GM19240 (cell line): Measurements from ENCODE around the gene IRF5.
"Not testable (repeated sequence)": the region's sequence is repeated elsewhere in the genome, so short reads cannot be mapped to it uniquely, and the experiment has no call there.

ENCODE experiments used
- DNase-seq: peaks from one replicate; pipeline ENCODE4 v3.0.0; 2011; ENCODE audit warnings: low spot score; ENCODE audit not compliant: insufficient read length

IRF5 gene

GRCh38 chr7:128906001-128906765 is 31.5 kb upstream of the IRF5 start:
- no peak for DNase-seq

GRCh38 chr7:128906766-128907559 is 30.8 kb upstream of the IRF5 start:
- no peak for DNase-seq

DNA sequence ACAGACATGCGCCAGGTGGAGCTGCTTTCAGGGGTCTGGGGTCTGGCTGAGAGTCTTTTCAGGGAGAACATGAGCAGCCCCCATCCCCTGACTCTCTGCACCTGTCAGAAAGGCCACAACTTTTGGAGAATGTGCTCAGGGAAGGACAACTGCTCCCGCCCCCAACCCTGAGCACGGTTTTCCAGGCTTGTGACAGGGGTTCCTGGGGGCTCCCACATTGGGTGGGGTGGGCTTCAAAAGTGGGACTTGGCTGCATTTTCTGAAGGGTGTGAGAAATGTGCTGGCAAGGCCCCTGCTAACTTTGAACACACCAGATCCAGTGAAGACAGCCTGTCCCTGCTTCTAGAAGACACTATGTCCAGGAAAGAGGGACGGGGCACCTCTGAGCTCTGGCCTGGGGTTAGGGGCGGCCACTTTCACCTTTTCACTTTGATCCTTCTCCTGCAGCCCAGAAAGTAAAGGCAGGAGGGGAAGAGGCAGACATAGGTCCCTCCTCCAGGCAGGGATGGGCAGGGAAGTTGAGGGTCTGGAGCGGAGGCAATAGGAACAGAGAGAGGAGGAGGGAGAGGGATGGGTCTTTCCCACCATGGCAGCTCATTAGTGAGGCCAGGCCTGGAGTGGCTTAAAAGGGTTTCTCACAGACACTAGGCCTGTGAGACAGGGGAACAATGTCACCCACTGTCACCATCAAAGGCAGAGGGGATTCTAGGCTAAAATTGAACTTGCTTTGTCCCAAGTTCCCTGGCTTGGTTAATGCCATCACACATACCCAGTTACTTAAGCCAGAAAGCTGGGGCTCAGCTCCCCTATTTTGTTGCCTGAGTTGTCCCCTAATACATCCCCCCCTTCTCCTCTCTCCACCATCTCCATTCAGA is 28.7 kb upstream of the IRF5 start:
- no peak for DNase-seq

DNA sequence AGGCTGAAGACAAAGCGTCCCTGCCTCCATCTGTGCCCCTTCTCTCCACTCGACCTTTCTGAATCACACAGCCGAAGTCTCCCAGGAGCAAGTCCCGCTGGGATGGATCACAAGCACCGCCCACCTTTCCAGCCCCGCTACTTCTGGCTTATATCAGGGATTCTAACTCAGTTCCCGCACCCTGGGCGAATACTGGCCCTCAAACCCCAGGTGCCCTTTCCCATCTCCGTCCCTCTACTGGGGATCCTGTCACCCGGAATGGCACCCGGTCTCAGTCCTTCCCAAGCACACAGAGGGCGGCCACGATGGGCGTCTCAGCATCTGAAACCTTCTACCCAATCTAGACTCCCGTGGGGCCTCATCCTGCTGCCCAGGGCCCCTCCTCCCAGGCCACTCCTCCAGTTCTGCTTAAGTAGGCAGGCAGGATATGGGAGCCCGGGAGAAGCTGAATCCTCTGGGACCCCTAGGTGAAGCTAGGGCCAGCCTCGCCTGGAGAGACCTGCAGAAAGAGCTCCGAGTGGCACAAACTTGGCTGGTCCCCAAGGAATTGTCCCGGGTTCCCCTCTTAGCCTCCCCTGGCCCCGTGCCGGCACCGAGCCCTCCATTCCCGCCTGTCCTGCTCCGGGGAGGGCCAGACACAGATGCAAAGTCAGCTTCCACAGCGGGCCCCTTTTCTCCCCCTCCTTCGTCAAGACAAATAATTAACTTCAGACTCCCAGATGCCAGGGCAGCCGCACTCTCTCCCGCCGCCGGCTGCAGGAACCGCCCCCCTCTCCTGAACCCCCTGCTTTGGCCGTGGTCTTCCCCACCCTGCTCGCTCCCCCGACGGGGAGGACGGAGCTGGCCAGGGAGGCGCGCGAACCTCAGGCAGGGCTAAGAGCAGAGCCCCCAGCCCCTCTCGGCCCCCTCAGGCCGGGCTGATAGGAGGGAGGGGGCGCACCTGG is 27.8 kb upstream of the IRF5 start:
- no peak for DNase-seq

- DNase-seq = no peak
Observed at GRCh38 chr7:128910569-128910945, 27.2 kb upstream of the IRF5 start, which contains the start of gene KCP. Gene KCP (minus strand): TSS chr7:128910709. CDS start chr7:128910676, 33 bp downstream.

DNA sequence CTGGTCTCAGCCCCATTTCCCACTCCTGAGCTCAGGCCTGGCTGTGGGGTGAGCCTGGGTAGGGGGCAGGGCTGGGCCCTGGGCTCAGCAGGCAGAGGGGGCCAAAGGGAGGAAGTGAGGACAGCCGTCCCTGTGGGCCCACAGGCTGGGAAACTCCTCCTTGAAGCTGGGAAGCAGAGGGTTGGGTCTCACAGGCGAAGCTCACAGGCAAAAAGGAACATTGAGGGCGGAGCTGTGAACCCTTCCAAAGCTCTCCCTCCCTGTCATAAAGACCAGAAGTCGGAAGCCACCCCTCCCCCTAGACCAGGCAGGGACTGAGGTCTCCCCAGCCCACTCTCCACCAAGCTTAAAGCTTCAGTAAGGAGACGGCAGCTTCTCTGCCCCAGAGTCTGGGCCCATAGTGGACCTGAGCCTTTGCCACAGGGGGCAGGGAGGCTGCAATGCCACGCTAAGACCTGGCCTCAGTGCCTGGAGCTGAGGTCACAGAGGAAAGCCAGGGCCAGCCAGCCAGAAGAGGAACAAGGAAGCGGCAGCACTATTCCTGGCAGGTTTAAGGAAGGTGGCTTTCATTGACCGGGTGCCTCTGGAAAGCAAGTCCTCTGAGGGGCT is 26.2 kb upstream of the IRF5 start:
- DNase-seq = no peak

- DNase-seq = no peak
Observed at GRCh38 chr7:128912281-128912680, 25.4 kb upstream of the IRF5 start.

GRCh38 chr7:128912709-128913495 is 24.8 kb upstream of the IRF5 start:
- not testable (repeated sequence) for DNase-seq

GRCh38 chr7:128913870-128914565 is 23.7 kb upstream of the IRF5 start:
- DNase-seq = no peak

GRCh38 chr7:128914566-128915151 is 23.1 kb upstream of the IRF5 start:
- no peak for DNase-seq

GRCh38 chr7:128915271-128915819 is 22.4 kb upstream of the IRF5 start:
- no peak for DNase-seq

DNA sequence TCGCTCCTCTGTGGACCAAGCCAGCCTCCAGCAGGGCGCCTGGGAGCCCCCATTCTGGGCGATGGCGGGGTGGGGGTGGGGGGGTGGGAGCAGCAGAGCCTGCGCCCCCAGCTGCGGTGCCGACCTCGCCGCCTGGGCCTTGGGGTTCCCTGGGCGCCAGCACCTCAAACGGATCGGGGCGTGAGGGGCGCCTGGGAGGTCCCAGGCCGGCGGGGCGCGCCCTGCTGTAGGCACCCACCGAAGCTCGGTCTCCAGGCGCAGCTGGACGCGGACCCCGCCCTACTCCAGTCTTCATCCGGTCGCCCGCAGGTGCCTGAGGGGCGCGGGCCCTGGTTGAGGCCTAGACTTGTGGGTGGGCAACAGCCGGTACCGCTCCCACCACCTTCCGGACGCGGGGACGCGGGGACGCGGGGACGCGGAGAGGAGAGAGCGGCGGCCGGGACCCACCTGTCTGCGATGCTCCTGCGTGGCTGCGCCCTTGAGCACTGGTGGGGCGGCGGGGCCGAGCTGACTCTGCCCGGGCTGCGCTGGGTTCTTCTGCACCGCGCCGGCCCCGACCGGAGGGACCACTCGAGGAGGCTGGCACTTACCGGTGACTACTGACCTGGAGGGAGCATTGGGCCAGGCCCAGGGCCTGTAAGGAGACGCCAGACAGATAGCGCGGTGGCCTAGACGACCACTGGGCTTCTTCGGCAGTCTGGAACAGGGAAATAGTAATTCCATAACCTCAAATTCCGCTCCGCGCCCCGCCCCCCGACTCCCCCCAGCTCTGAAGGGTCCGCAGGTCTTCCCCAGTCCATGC is 21.7 kb upstream of the IRF5 start:
- DNase-seq = no peak

DNA sequence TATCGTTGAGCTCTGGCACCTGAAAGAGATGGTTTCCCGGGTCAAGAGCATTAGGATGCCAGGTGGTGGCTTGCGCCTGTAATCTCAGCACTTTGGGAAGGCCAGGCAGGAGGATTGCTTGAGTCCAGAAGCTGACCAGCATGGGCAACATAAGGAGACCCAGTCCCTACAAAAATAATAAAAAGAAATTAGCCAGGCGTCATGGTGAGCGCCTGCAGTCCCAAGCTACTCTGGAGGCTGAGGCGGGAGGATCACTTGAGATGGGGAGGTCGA is 21.1 kb upstream of the IRF5 start:
- DNase-seq = no peak

DNA sequence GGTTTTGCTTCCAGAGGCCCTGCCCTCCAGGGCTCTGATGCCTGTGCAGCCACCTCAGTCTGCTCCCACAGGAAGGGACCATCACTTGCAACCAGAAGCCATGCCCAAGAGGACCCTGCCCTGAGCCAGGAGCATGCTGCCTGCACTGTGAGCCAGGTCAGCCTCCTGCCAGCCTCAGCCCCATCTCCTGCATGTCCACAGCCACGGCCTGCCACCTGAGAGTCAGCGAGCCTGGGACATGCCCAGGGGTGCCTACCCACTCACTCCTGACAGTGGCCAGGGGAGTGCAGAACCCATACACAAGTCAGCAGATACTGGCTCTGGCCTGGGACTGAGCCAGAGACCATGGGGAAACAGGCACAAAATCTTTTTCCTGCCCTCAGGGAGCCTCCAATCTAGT is 20.6 kb upstream of the IRF5 start:
- no peak for DNase-seq

- no peak for DNase-seq
Observed at GRCh38 chr7:128918016-128918665, 19.6 kb upstream of the IRF5 start.

DNA sequence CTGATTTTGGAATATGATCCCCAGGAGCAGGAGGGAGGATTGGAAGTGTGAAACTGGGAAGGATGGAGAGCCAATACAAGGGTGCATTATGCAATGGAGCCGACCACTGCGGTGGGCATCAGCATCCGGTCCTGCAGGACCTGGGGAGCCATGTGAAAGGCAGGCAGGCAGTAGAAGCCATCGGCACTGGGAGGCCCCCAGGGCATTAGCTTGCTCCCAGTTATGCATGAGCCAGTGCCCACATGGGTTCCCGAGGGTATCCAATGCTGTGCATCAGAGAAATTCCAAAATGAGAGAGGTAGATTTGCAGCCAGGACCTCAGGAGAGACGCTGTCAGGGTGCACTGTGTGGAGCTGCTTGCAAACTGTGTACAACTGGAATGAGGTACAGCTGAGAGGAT is 18.5 kb upstream of the IRF5 start:
- DNase-seq = no peak
